Activated naive CD4-positive, alpha-beta T cell treated with anti-CD3 and anti-CD28 coated beads, Interleukin-2, amount 50 U/mL, for 24 hours (primary cell): ENCODE measurements around the gene NT5DC4.
"Not testable (repeated sequence)": the region's sequence is repeated elsewhere in the genome, so short reads cannot be mapped to it uniquely, and the experiment has no call there.

Experiments
- H3K27ac Mint-ChIP-seq: one replicate; pipeline ENCODE4 v1.8.0; 2021; ENCODE audit warnings: mild to moderate bottlenecking, mixed read lengths
- H3K27me3 Mint-ChIP-seq: one replicate; pipeline ENCODE4 v1.8.0; 2021; ENCODE audit warnings: mixed read lengths
- H3K36me3 Mint-ChIP-seq: one replicate; pipeline ENCODE4 v1.8.0; 2021; ENCODE audit warnings: mixed read lengths
- H3K4me1 Mint-ChIP-seq: one replicate; pipeline ENCODE4 v1.8.0; 2021; ENCODE audit warnings: mixed read lengths
- H3K4me3 Mint-ChIP-seq: one replicate; pipeline ENCODE4 v1.8.0; 2021; ENCODE audit warnings: mild to moderate bottlenecking, mixed read lengths
- H3K9me3 Mint-ChIP-seq: one replicate; pipeline ENCODE4 v1.8.0; 2021; ENCODE audit warnings: mixed read lengths

Gene NT5DC4

DNA sequence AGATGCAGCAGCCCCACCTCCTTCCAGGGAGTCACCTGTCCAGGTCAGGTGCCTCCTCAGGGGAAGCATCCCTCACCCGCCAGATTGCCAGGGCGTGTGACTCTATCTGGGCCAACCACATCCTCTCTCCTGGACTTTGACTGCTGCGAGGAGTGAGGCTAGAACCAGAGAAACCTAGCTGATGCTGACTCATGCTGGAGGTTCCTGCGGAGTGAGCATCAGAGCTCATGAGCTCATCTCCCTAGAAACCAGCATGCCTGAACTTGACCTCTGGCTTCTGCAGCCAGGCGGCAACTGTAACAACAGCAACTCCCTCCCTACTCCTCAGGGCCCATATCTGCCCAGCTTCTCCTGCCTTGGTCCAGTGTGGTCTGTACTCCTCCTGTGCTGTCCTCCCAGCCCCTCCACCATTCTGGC is 28.3 kb upstream of the NT5DC4 start:
- H3K27me3 Mint-ChIP-seq = no peaks in the 10 kb centered on the region
- no peaks in the 10 kb centered on the region for H3K9me3 Mint-ChIP-seq
- H3K27ac Mint-ChIP-seq = peak overlapping the region; percentile 41
- peaks cover 27% of the 10 kb centered on the region for H3K4me1 Mint-ChIP-seq
- no peaks in the 10 kb centered on the region for H3K36me3 Mint-ChIP-seq
- no peak overlapping the region for H3K4me3 Mint-ChIP-seq

DNA sequence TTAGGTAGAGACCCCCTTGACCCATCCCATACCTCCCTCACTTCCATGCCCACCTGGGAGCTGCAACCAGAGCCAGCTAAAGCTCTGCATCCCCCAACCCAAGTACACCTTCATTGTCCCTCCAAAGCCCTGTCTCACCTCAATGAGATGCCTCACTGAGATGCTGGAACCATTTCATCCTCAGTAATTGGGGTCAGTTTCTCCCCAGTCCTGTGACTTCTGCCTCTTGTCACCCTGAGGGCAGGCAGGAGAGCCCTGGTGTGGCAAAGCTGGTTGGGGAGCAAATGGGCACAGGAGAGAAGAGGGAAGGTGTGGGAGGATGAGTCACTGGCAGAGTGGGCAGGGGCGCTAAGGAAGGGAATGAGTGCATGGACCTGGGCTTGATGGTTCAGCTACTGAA is 27.9 kb upstream of the NT5DC4 start:
- Mint-ChIP-seq H3K9me3 (no peaks in the 10 kb centered on the region), H3K27me3 (no peaks in the 10 kb centered on the region), H3K27ac (no peak overlapping the region), H3K36me3 (no peaks in the 10 kb centered on the region), H3K4me3 (no peak overlapping the region), H3K4me1 (peaks cover 27% of the 10 kb centered on the region)

DNA sequence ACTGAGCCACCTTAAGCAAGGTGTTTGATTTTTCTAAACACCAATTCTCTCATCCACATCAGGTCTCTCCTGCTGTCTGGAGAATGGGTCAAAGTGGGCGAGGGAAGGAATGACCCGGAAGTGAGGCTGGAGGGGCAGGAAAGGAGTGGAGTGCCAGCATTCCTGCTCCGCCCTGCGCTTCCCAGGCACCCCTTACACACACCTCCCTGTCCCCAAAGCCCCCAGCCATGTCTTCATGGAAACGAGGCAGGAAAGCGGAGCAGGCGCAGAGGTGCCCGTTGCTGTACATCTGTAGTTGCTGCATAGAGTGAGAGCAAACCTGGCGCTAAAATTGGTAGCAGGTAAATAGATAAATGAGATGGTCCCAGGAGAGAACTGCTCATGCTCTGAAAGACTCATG is 27.2 kb upstream of the NT5DC4 start:
- Mint-ChIP-seq H3K27me3 (no peaks in the 10 kb centered on the region), H3K27ac (no peak overlapping the region), H3K36me3 (no peaks in the 10 kb centered on the region), H3K4me1 (peaks cover 27% of the 10 kb centered on the region), H3K4me3 (no peak overlapping the region), H3K9me3 (no peaks in the 10 kb centered on the region)

DNA sequence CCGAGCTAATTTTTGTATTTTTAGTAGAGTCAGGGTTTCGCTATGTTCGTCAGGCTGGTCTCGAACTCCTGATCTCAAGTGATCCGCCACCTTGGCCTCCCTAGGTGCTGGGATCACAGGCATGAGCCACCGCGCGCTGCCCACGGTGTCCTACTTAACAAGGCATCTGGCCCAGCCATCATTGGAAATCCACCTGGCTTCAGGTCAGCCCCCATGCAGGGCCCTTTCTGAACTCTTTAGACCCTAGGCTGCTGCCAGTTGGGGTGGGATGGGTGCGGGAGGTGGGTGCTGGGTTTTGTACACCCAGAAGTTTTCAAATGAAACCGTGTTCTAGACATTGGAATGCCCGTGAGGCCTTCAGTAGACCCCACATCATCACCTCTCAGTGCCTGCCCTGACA is 26.6 kb upstream of the NT5DC4 start:
- H3K9me3 Mint-ChIP-seq = no peaks in the 10 kb centered on the region
- no peaks in the 10 kb centered on the region for H3K36me3 Mint-ChIP-seq
- H3K4me1 Mint-ChIP-seq = peaks cover 27% of the 10 kb centered on the region
- no peak overlapping the region for H3K27ac Mint-ChIP-seq
- H3K27me3 Mint-ChIP-seq = no peaks in the 10 kb centered on the region
- no peak overlapping the region for H3K4me3 Mint-ChIP-seq

DNA sequence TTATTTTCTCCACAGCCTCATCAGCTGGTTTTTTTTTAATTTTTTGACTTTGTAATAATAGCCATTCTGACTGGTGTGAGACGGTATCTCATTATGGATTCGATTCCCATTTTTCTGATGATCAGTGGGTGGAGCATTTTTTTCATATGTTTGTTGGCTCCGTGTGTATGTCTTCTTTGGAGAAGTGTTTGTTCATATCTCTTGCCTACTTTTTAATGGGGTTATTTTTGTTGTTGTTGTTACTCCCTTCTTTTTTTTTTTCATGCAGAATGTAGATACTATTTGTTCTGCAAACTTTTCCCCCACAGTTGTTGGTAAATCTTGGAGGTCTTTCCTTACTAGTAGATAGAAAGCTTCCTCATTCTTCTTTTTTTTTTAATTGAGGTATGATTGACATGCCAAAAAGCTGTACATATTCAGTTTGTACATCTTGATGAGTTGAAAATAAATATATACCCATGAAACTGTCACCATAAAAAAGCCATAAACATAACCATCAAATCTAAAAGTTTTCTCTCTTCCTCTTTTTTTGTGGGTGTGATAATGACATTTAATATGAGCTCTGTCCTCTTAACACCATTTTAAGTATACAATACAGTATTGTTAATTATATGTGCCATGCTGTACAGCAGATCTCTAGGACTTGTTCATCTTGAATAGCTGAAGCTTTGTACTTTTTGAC is 21.8 kb upstream of the NT5DC4 start:
- no peaks in the 10 kb centered on the region for H3K9me3 Mint-ChIP-seq
- no peaks in the 10 kb centered on the region for H3K4me1 Mint-ChIP-seq
- no peaks in the 10 kb centered on the region for H3K36me3 Mint-ChIP-seq
- H3K4me3 Mint-ChIP-seq = no peak overlapping the region
- no peak overlapping the region for H3K27ac Mint-ChIP-seq
- no peaks in the 10 kb centered on the region for H3K27me3 Mint-ChIP-seq

DNA sequence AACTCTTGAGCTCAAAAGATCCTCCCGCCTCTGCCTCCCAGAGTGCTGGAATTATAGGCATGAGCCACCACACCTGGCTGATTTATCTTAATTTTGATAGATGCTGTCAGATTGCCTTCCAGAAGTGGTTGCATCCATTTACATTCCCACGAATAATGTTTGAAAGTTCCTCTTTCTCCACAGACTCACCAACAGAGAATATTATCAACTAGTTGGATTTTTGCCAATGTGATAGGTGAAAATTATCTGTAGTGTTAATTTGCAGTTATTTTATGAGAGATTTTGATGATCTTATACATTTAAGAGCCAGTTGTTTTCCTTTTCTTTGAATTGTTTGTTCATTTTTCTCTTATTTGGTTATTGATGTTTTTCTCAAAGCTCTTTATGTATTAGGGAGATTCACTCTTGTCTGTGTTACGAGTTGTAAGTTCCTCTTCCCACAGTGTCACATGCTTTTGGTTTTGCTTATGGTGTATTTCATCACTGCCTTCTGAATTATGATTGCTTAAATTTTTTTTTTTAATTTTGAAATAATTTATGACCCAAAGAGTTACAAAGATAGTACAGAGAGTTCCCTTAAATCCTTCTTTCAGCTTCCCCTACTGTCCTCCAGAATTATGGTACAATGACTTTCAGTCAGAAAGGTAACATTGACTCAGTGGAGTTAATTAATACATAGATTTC is 20.7 kb upstream of the NT5DC4 start:
- Mint-ChIP-seq H3K4me1 (no peaks in the 10 kb centered on the region), H3K9me3 (no peaks in the 10 kb centered on the region), H3K27ac (no peak overlapping the region), H3K36me3 (no peaks in the 10 kb centered on the region), H3K4me3 (no peak overlapping the region), H3K27me3 (peaks cover 2% of the 10 kb centered on the region)

DNA sequence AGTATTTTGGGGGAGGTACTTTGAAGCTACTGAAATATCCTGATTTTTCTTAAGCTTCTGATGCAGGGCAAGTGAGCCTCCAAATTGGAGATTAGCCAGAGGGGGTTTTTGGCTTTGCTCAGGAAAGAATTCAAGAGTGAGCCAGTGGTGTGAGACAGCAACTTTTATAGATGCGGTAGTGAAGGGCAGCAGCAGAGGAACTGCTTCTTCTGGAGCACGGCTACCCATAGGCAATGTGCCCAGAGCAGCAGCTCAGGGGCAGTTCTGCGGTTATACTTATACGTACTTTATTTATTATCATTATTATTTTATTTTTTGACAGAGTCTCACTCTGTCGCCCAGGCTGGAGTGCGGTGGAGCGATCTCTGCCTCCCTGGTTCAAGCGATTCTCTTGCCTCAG is 19.8 kb upstream of the NT5DC4 start:
- Mint-ChIP-seq H3K9me3 (no peaks in the 10 kb centered on the region), H3K36me3 (no peaks in the 10 kb centered on the region), H3K27me3 (peaks cover 2% of the 10 kb centered on the region), H3K27ac (no peak overlapping the region), H3K4me3 (no peak overlapping the region), H3K4me1 (peaks cover 4% of the 10 kb centered on the region)

DNA sequence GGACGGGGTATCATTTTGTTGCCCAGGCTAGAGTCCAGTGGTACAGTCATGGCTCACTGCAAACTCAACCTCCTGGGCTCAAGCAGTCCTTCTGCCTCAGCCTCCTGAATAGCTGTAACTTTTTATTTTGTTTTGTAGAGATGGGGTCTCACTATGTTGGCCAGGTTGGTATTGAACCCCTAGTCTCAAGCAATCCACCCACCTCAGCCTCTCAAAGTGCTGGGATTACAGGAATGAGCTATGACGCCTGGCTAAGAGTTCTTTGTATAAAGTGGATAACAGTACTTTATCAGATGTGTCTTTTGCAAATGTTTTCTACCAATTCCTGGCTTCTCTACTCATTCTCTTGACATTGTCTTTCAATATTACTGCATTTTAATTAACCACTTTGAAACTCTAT is 17.1 kb upstream of the NT5DC4 start:
- Mint-ChIP-seq H3K9me3 (no peaks in the 10 kb centered on the region), H3K27ac (no peak overlapping the region), H3K27me3 (peaks cover 3% of the 10 kb centered on the region), H3K36me3 (no peaks in the 10 kb centered on the region), H3K4me1 (peaks cover 10% of the 10 kb centered on the region), H3K4me3 (no peak overlapping the region)

DNA sequence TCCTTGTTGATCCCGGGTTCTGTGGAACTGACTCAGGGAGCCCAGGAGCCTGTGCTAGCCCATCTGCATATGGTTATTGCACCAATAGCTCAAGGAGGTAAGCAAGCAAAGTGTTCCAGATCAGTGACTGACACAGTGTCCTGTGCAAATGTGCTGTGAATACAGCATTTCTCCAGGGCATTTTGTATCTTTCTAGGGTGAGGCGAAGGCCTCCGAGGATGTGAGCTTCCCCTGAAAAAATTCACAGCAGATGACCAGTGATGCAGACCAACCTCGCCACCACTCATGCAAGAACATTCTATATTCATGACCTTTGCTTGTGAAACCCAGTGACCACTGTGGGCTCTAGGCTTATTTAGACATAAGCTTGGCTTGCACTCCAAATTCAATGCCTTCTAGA is 15.2 kb upstream of the NT5DC4 start:
- Mint-ChIP-seq H3K4me1 (peaks cover 10% of the 10 kb centered on the region), H3K9me3 (no peaks in the 10 kb centered on the region), H3K27ac (no peak overlapping the region), H3K36me3 (no peaks in the 10 kb centered on the region), H3K4me3 (no peak overlapping the region), H3K27me3 (peaks cover 3% of the 10 kb centered on the region)

DNA sequence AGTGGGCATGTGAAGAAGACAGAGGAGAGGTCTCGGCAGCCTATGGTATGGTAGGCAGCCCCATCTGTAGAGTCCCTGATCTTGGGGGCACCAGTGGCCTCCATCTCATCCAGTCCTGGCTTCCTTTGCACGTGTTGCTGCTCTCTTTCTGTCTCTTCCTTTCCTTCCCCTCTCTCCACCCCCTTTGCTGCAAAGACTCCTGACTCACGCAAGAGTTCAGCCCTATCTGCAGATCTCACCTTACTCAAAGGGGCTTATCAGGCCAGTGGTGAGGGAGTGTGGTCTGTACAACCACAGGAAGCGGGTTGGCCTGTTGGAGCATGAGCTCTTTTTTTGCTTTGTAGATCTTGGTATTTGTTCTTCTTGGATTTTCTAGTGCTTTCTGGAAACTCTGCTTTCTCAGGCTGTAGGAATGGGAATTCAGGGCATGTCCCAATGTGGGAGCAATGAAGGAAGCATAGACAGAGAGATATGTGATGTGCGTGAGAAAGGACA is 14.6 kb upstream of the NT5DC4 start:
- H3K27me3 Mint-ChIP-seq = peaks cover 4% of the 10 kb centered on the region
- H3K36me3 Mint-ChIP-seq = no peaks in the 10 kb centered on the region
- H3K27ac Mint-ChIP-seq = no peak overlapping the region
- peak overlapping the region; percentile 23 for H3K4me3 Mint-ChIP-seq
- H3K4me1 Mint-ChIP-seq = peaks cover 10% of the 10 kb centered on the region
- H3K9me3 Mint-ChIP-seq = no peaks in the 10 kb centered on the region

DNA sequence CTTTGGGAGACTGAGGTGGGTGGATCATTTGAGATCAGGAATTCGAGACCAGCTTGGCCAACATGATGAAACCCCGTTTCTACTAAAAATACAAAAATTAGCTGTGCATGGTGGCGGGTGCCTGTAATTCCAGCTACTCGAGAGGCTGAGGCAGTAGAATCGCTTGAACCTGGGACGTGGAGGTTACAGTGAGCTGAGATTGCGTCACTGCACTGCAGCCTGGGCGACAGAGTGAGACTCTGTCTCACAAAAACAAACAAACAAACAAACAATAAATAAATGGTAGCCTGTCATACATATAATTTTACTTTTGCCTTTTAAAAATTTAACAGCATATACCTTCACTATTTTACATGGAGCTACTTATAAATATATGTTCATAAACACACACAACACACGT is 13.9 kb upstream of the NT5DC4 start:
- not testable (repeated sequence) for H3K27me3 Mint-ChIP-seq, H3K9me3 Mint-ChIP-seq, H3K4me3 Mint-ChIP-seq, H3K4me1 Mint-ChIP-seq, H3K36me3 Mint-ChIP-seq, H3K27ac Mint-ChIP-seq

DNA sequence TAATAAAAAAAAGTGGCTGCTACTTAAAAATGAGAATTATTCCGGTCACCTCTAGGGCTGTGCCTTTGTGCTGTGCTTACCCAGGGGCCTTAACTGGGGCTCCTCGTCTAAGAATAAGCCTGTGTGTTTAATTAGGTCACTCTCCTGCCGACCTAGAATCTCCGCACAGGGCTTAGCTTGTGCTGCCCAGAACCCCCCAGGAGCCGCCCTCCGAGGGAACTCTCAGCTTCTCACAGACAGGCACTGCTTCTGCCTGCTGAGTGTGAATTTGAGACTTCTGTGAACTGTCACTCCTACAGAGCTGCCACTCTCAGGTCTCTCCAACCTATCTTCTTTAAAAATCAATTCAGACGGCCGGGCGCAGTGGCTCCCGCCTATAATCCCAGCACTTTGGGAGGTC is 11.9 kb upstream of the NT5DC4 start:
- Mint-ChIP-seq H3K36me3 (no peaks in the 10 kb centered on the region), H3K27me3 (peaks cover 5% of the 10 kb centered on the region), H3K9me3 (no peaks in the 10 kb centered on the region), H3K27ac (no peak overlapping the region), H3K4me3 (no peak overlapping the region), H3K4me1 (peaks cover 10% of the 10 kb centered on the region)

DNA sequence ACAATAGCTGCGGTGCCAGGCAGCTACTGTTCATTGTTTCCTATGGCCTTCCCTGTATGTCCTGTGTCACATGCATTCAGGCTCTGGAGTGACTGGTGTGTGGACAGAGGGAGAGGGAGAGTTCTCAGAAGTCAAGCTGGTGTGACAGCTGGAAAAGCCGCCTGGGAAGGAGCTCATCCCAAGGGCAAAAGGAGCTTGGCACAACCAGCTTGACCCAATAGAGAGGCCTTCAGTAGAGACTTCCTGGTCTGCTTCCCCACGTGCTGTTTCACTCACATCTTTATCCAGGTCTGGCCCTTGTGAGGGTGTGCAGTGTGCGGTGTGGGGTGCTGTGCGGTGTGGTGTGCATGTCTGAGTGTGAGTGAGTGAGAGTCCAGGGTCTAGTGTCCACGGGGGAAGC is 11.1 kb upstream of the NT5DC4 start:
- H3K4me1 Mint-ChIP-seq = peaks cover 10% of the 10 kb centered on the region

DNA sequence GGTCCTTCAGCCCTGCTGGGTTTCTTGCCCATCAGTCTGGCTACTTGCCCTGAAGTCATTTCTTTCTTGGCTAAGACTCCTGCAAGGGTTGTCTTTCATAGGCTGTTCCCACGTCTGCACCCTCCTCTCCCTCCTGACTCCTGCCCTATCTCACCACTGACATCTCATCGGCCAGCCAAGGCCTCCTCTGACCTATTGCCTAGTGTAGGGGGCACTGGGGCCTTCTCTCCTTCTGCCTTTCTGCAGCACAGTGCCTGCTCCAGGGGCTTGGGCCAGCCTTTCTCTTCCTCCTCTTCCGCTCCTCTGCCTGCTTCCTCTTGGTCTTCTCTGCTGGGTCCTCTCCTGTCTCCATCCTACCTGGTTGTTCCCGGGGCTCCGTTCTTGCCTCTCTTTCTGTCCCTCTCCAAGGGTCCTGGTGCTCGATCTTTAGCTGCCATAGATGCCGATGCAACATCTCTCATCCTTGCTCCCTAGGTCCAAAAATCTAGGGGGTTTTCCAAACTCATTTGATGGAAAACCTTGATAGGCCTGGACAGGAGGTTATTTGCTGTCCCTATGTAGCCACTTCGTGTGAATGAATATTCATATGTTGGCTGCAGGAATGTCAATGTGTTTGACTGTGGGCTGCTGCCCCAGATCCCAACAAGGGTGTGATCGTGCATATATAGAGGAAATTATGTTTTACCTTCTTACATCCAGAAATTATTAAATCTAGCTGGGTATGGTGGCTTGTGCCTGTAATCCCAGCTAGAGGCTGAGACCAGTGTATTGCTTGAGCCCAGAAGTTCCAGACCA is 9.7 kb upstream of the NT5DC4 start:
- Mint-ChIP-seq H3K36me3 (no peaks in the 10 kb centered on the region), H3K9me3 (no peaks in the 10 kb centered on the region), H3K4me3 (no peak overlapping the region), H3K4me1 (peaks cover 5% of the 10 kb centered on the region), H3K27ac (no peak overlapping the region), H3K27me3 (peaks cover 3% of the 10 kb centered on the region)

More for the DNA sequence above, 11.1 kb upstream of the NT5DC4 start:
- Mint-ChIP-seq H3K9me3 (no peaks in the 10 kb centered on the region), H3K27me3 (peaks cover 4% of the 10 kb centered on the region), H3K36me3 (no peaks in the 10 kb centered on the region), H3K4me3 (no peak overlapping the region), H3K27ac (no peak overlapping the region)

DNA sequence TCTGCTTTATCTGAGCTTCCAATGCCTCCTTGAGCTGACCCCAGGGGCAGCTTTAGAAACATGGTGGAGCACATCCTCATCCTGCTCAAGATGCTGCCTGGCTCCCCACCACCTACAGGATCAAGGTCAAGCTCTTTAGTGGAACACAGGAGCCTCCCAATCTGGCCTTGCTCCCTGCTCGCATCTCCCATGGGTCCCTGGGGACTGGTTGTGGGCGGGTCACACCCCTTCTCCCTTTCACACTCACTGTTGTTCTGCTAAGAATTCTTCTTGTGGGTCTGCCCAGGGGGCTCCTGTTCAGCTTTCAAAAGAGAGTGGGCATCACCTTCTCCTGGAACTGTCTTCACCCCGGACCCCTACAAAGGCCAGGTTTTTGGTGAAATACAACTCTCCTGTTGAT is 8.4 kb upstream of the NT5DC4 start:
- H3K9me3 Mint-ChIP-seq = no peaks in the 10 kb centered on the region
- peaks cover 2% of the 10 kb centered on the region for H3K27me3 Mint-ChIP-seq
- no peaks in the 10 kb centered on the region for H3K36me3 Mint-ChIP-seq
- no peak overlapping the region for H3K4me3 Mint-ChIP-seq
- no peaks in the 10 kb centered on the region for H3K4me1 Mint-ChIP-seq
- H3K27ac Mint-ChIP-seq = no peak overlapping the region
